IMR-90 (cell line): Measurements from ENCODE around the gene GPRIN3. TPM values are rescaled to one million over a fixed set of nuclear protein-coding genes. Genes with fewer than 3 reads are reported as not detected.

ENCODE experiments used
- ATAC-seq: fragments of 200-7000 bp; cut with Tn5 transposase; 2 replicates; pipeline ENCODE4 v1.9.1; 2020; ENCODE audit warnings: low read depth, mild to moderate bottlenecking, moderate library complexity
- BruUV-seq: library from RNA; stranded (reverse); fragments of 400-500 nt; replicated peaks from 2 replicates; lab custom pipeline; 2021; lab: Mats Ljungman, UMichigan
- CTCF ChIA-PET: fragments of 300-600 bp; formaldehyde crosslinking; extraction: SDS; loops from one replicate; lab custom pipeline; 2021; ENCODE audit warnings: antibody characterized with exemption; lab: Yijun Ruan, JAX
- POLR2A ChIA-PET: fragments of 300-600 bp; sonication (Branson Sonifier 250); formaldehyde crosslinking; loops from one replicate; lab custom pipeline; 2022; ENCODE audit warnings: antibody characterized with exemption; ENCODE audit not compliant: unreplicated experiment; lab: Charles Lee
- DNase-seq: peaks from one replicate; pipeline ENCODE4 v3.0.0; 2013
- H2AFZ ChIP-seq: replicated peaks from 2 replicates; pipeline ENCODE3; 2013; ENCODE audit warnings: low read length, mild to moderate bottlenecking; ENCODE audit not compliant: poor library complexity
- H2AK5ac ChIP-seq: 2 replicates; pipeline ENCODE4 v1.6.1; 2013; ENCODE audit warnings: low read depth, low read length, inconsistent platforms
- H2AK9ac ChIP-seq: replicated peaks from 2 replicates; pipeline ENCODE3; 2013; ENCODE audit warnings: mild to moderate bottlenecking, low read depth, low read length, moderate library complexity; ENCODE audit not compliant: poor library complexity
- H2BK120ac ChIP-seq: 2 replicates; pipeline ENCODE4 v1.6.1; 2013; ENCODE audit warnings: low read depth, low read length, inconsistent platforms
- H2BK15ac ChIP-seq: 3 replicates; pipeline ENCODE4 v1.6.1; 2013; ENCODE audit warnings: low read depth, low read length, inconsistent platforms
- H2BK20ac ChIP-seq: 2 replicates; pipeline ENCODE4 v1.6.1; 2013; ENCODE audit warnings: low read depth, mild to moderate bottlenecking, inconsistent platforms, low read length, moderate library complexity
- H2BK5ac ChIP-seq: 2 replicates; pipeline ENCODE4 v1.6.1; 2013; ENCODE audit warnings: mild to moderate bottlenecking, low read depth, low read length, inconsistent platforms; ENCODE audit not compliant: poor library complexity, severe bottlenecking
- H3K14ac ChIP-seq: replicated peaks from 2 replicates; pipeline ENCODE4 v1.6.1; 2013; ENCODE audit warnings: low read depth, low read length, inconsistent platforms
- H3K18ac ChIP-seq: 2 replicates; pipeline ENCODE4 v1.6.1; 2013; ENCODE audit warnings: low read depth, low read length, control low read depth
- H3K23ac ChIP-seq: 2 replicates; pipeline ENCODE4 v1.6.1; 2013; ENCODE audit warnings: low read depth, low read length, inconsistent platforms
- H3K27ac ChIP-seq: 2 replicates; pipeline ENCODE4 v1.5.1; 2013; ENCODE audit warnings: mild to moderate bottlenecking, control low read depth, low read length; ENCODE audit not compliant: insufficient read depth
- H3K27me3 ChIP-seq: 2 replicates; pipeline ENCODE4 v1.6.1; 2013; ENCODE audit warnings: low read length; ENCODE audit not compliant: control insufficient read depth, insufficient read depth
- H3K36me3 ChIP-seq: 2 replicates; pipeline ENCODE4 v1.6.1; 2013; ENCODE audit warnings: low read length, mixed read lengths; ENCODE audit not compliant: control insufficient read depth, insufficient read depth
- H3K4ac ChIP-seq: 2 replicates; pipeline ENCODE4 v1.6.1; 2013; ENCODE audit warnings: low read depth, low read length, inconsistent platforms
- H3K4me1 ChIP-seq: 2 replicates; pipeline ENCODE4 v1.6.1; 2013; ENCODE audit warnings: low read length, mixed read lengths; ENCODE audit not compliant: control insufficient read depth, insufficient read depth
- H3K4me2 ChIP-seq: 2 replicates; pipeline ENCODE4 v1.6.1; 2013; ENCODE audit warnings: low read depth, mild to moderate bottlenecking, control low read depth, low read length, moderate library complexity
- H3K4me3 ChIP-seq: 2 replicates; pipeline ENCODE4 v1.5.1; 2013; ENCODE audit warnings: low read depth, mild to moderate bottlenecking, control low read depth, low read length, moderate library complexity; ENCODE audit not compliant: insufficient read depth
- H3K56ac ChIP-seq: 2 replicates; pipeline ENCODE4 v1.6.1; 2013; ENCODE audit warnings: low read length, inconsistent platforms; ENCODE audit not compliant: insufficient read depth; ENCODE audit errors: extremely low read depth
- H3K79me1 ChIP-seq, 2 experiments: 2 replicates each; pipeline ENCODE4 v1.6.1; 2013; ENCODE audit warnings: low read length in 2 of 2, inconsistent platforms in 1 of 2, low read depth in 1 of 2
- H3K9ac ChIP-seq: 2 replicates; pipeline ENCODE4 v1.6.1; 2013; ENCODE audit warnings: low read depth, low read length, control low read depth
- H3K9me1 ChIP-seq: 2 replicates; pipeline ENCODE4 v1.6.1; 2013; ENCODE audit warnings: low read length, inconsistent platforms; ENCODE audit not compliant: insufficient read depth
- H3K9me3 ChIP-seq: 2 replicates; pipeline ENCODE4 v1.6.1; 2013; ENCODE audit warnings: low read length; ENCODE audit not compliant: control insufficient read depth, insufficient read depth
- H4K20me1 ChIP-seq: 2 replicates; pipeline ENCODE4 v1.6.1; 2013; ENCODE audit warnings: low read length, inconsistent platforms; ENCODE audit not compliant: insufficient read depth
- H4K5ac ChIP-seq: 2 replicates; pipeline ENCODE4 v1.6.1; 2013; ENCODE audit warnings: mild to moderate bottlenecking, low read depth, low read length, control low read depth
- H4K8ac ChIP-seq, 2 experiments: 2 replicates each; pipeline ENCODE4 v1.6.1; 2013; ENCODE audit warnings: low read depth in 2 of 2, low read length in 2 of 2, control low read depth in 1 of 2, inconsistent platforms in 1 of 2
- H4K91ac ChIP-seq: 2 replicates; pipeline ENCODE4 v1.6.1; 2013; ENCODE audit warnings: low read depth, low read length, inconsistent platforms; ENCODE audit not compliant: insufficient read depth
- CEBPB ChIP-seq: IDR thresholded peaks from 2 replicates; pipeline ENCODE4 v1.6.1; 2012; ENCODE audit warnings: low read depth, low read length, improper control_type of control experiment
- CHD1 ChIP-seq: IDR thresholded peaks from 2 replicates; pipeline ENCODE4 v1.6.1; 2012; ENCODE audit warnings: low read depth, low read length, improper control_type of control experiment
- CTCF ChIP-seq: conservative IDR thresholded peaks from 2 replicates; pipeline ENCODE4 v1.5.1; 2012; ENCODE audit warnings: mild to moderate bottlenecking, low read depth, low read length, improper control_type of control experiment
- FOS ChIP-seq: fragments of 150-350 bp; IDR thresholded peaks from 2 replicates; pipeline ENCODE4 v1.6.1; 2016; ENCODE audit warnings: low read depth, low read length
- MAFK ChIP-seq: IDR thresholded peaks from 2 replicates; pipeline ENCODE4 v1.6.1; 2012; ENCODE audit warnings: low read depth, low read length, improper control_type of control experiment
- POLR2A ChIP-seq: IDR thresholded peaks from 2 replicates; pipeline ENCODE4 v1.6.1; 2012; ENCODE audit warnings: mild to moderate bottlenecking, low read depth, low read length
- RAD21 ChIP-seq: IDR thresholded peaks from 2 replicates; pipeline ENCODE4 v1.6.1; 2012; ENCODE audit warnings: low read length, improper control_type of control experiment
- RCOR1 ChIP-seq: IDR thresholded peaks from 2 replicates; pipeline ENCODE4 v1.6.1; 2012; ENCODE audit warnings: mild to moderate bottlenecking, low read length, improper control_type of control experiment; ENCODE audit not compliant: insufficient replicate concordance
- RFX5 ChIP-seq: IDR thresholded peaks from 2 replicates; pipeline ENCODE4 v1.8.0; 2012; ENCODE audit warnings: low read depth, mild to moderate bottlenecking, low read length, moderate library complexity
- SMC3 ChIP-seq: fragments of 150-350 bp; IDR thresholded peaks from 2 replicates; pipeline ENCODE4 v1.6.1; 2016; ENCODE audit warnings: low read depth, mild to moderate bottlenecking, antibody characterized with exemption, low read length, moderate library complexity
- WGBS, 2 experiments: methylation state at CpG; one replicate each; pipeline versions ENCODE4 v1.1.5 to v1.1.7; 2013; ENCODE audit warnings: missing lambda C conversion rate in 2 of 2; ENCODE audit not compliant: insufficient read length in 1 of 2; ENCODE audit errors: extremely low coverage in 2 of 2; 5-methylcytosine and 5-hydroxymethylcytosine counted together
- dilution Hi-C: fragments of 300-500 bp; cut with HindIII; formaldehyde crosslinking; loops from one replicate; pipeline ENCODE4 v1.14.3; 2018; ENCODE audit warnings: low sequenced_read_pairs; ENCODE audit not compliant: unreplicated experiment
- in situ Hi-C: fragments of 300-500 bp; cut with MboI; formaldehyde crosslinking; loops from 3 replicates; pipeline ENCODE4 v1.14.3; 2019; ENCODE audit warnings: low sequenced_read_pairs, inconsistent platforms, mixed read lengths
- intact Hi-C: fragments of 100-400 bp; cut with micrococcal nuclease; formaldehyde crosslinking; loops from 2 replicates; pipeline ENCODE4 v1.10.0; 2022
- polyA plus RNA-seq, 3 experiments: library from polyadenylated mRNA; depleted of rRNA; stranded (reverse); fragments of >200 nt; gene quantifications; 2 replicates each; pipeline ENCODE4 v1.2.3, GENCODE V29; 2012; ENCODE audit warnings: low replicate concordance in 1 of 3
- total RNA-seq: library from RNA; depleted of rRNA; stranded (reverse); fragments of >200 nt; gene quantifications from 2 replicates; pipeline ENCODE4 v1.2.3, GENCODE V29; 2012

The GPRIN3 gene
- total and polyA plus RNA-seq, 2 of the 4 experiments (the other 2 are of a cell fraction), result under 0.01 TPM; not detected in 1

DNA sequence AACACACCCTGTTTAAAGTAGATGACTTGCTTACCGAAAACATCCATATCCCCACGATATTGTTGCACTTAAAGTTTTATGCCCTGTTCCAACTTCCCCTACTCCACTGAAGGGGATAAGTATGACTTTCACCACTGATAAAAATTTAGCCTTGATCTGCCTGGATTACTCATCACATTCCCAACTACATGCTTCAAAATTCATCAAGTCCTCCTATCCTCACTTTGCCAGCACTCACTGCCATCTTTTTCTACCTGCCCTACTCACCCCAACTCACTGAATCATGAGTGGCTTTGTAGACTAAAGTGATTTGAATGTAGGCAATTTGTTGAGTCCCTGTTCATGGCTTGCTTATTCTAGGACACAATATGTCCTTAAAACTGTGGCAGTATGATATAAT is 12.2 kb upstream of the GPRIN3 start:
- Histone ChIP-seq H4K20me1 (no peaks in the 10 kb centered on the region), H4K8ac (no peak overlapping the region), H3K9ac (no peak overlapping the region), H2AFZ (no peak overlapping the region), H3K36me3 (no peaks in the 10 kb centered on the region), H3K56ac (no peak overlapping the region), H2BK15ac (no peak overlapping the region), H3K14ac (no peak overlapping the region), H4K5ac (no peak overlapping the region), H3K79me1 (no peaks in the 10 kb centered on the region), H3K23ac (no peak overlapping the region), H3K9me3 (no peaks in the 10 kb centered on the region), H3K4me1 (peaks cover 2% of the 10 kb centered on the region; the same call in 1 of the 2 replicates), H3K4me3 (no peak overlapping the region), H2BK120ac (no peak overlapping the region), H3K27me3 (no peaks in the 10 kb centered on the region), H3K9me1 (no peaks in the 10 kb centered on the region), H2BK20ac (no peak overlapping the region), H2AK5ac (no peak overlapping the region), H3K4me2 (no peak overlapping the region), H3K18ac (no peak overlapping the region), H2BK5ac (no peak overlapping the region), H3K4ac (no peak overlapping the region), H4K91ac (no peak overlapping the region), H2AK9ac (no peak overlapping the region), H3K27ac (no peak overlapping the region)
- no CpG with 5 or more reads among the region's 2 CpGs for WGBS, 2 experiments
- in situ Hi-C loops (no loop called here), intact Hi-C loops (no loop called here), dilution Hi-C loops (no loop called here)
- no peak for ATAC-seq
- no peak for TF ChIP-seq CTCF
- TF ChIP-seq FOS, result no peak
- no peak for TF ChIP-seq MAFK
- TF ChIP-seq RFX5, result no peak
- no peak for TF ChIP-seq POLR2A
- no peak for TF ChIP-seq CEBPB
- no peak for TF ChIP-seq RAD21
- TF ChIP-seq RCOR1, result no peak
- no peak for TF ChIP-seq SMC3
- no peak for TF ChIP-seq CHD1
- POLR2A ChIA-PET, result no interaction called here
- BruUV-seq, result no TSS peak
- CTCF ChIA-PET, result no interaction called here
- DNase-seq, result no peak
